Gastroesophageal sphincter (tissue), 3 donors: ENCODE data around the gene TBL2.

Experiments
- POLR2A ChIP-seq, 2 donors: fragments of 450-650 bp; IDR thresholded peaks; one replicate each; pipeline ENCODE4 v1.6.1; 2017; ENCODE audit warnings: antibody characterized with exemption in 2 of 2, mild to moderate bottlenecking in 2 of 2, moderate library complexity in 1 of 2
- TF ChIP-seq, protein P1 (sequence below), 4 experiments: fragments of 200-600 bp in 2 of 4; fragments of 450-650 bp in 2 of 4; sonication (generic) in 1 of 4; IDR thresholded peaks; one replicate each; pipeline ENCODE4 v1.5.1; 2017 to 2019; ENCODE audit warnings: antibody characterized with exemption in 4 of 4, mild to moderate bottlenecking in 2 of 4, moderate library complexity in 2 of 4

DNA sequence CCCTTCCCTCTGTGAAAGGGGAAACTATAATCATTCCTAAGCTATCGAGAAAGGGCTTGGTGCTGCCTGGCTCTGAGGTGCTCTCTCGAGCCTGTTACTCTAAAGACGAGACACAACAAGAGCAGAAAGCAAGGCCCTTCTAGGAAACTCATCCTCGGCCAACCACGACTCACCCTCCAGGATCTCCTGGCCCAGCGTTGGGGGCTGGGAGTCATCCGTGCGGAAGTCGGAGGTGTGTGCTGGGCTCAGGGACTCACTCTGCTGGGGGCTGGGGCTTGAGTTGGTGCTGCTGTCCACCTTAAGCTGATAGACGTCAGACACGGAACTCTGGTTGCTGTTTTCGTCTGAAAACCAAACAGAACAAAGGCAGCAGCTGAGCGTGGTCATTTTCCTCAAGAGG lies 38.7 kb downstream of the TBL2 start:
- TF ChIP-seq POLR2A (IDR thresholded peaks at IDR 0.05), result no peak
- TF ChIP-seq, protein P1, sequence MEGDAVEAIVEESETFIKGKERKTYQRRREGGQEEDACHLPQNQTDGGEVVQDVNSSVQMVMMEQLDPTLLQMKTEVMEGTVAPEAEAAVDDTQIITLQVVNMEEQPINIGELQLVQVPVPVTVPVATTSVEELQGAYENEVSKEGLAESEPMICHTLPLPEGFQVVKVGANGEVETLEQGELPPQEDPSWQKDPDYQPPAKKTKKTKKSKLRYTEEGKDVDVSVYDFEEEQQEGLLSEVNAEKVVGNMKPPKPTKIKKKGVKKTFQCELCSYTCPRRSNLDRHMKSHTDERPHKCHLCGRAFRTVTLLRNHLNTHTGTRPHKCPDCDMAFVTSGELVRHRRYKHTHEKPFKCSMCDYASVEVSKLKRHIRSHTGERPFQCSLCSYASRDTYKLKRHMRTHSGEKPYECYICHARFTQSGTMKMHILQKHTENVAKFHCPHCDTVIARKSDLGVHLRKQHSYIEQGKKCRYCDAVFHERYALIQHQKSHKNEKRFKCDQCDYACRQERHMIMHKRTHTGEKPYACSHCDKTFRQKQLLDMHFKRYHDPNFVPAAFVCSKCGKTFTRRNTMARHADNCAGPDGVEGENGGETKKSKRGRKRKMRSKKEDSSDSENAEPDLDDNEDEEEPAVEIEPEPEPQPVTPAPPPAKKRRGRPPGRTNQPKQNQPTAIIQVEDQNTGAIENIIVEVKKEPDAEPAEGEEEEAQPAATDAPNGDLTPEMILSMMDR (IDR thresholded peaks at IDR 0.05), result no peak
